ENCODE measurements around the gene TGFBR1. TPM values are rescaled to one million over a fixed set of nuclear protein-coding genes. Genes with fewer than 3 reads are reported as not detected.

Gene TGFBR1
- total RNA-seq, 2 donors from 2014 or later: 74.8 to 75.6 TPM

DNA sequence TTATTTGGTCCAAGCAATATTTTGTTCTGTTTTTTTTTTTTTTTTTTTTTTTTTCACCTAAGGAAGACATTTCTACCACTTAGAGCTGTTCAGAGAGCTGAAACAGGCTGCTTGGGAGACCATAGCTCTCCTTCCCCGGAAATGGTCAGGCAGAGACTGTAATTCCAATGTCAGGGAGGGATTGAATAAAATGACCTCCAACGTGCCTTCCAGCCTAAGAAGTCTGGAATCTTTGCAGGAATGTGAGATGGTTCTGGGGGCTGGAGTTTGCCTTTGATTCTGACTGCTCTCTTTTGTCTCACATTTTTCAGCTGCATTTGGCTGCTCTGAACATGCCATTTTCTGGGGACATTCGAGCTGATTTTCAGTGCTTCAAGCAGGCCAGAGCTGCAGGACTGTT, 38.3 kb upstream of the TGFBR1 start:
- peaks cover 3% of the 10 kb centered on the region for H3K4me1 Mint-ChIP-seq
- H3K4me3 Mint-ChIP-seq: no peak overlapping the region
- no peak overlapping the region for H3K27ac Mint-ChIP-seq
- Histone ChIP-seq H3K36me3 (ENCODE audit: control insufficient read depth, insufficient read depth, low read length) (no peaks in the 10 kb centered on the region), H3K27me3 (ENCODE audit: control insufficient read depth, insufficient read depth, low read length, poor library complexity, severe bottlenecking) (no peaks in the 10 kb centered on the region), H3K4me3 (ENCODE audit: low read length) (no peak overlapping the region), H3K9me3 (ENCODE audit: control insufficient read depth, low read length) (no peaks in the 10 kb centered on the region), H3K27ac (ENCODE audit: low read depth, low read length) (no peak overlapping the region), H3K9ac (ENCODE audit: extremely low read depth, low read length, poor library complexity, severe bottlenecking) (no peak overlapping the region), H3K4me1 (ENCODE audit: control insufficient read depth, insufficient read depth, low read length) (no peaks in the 10 kb centered on the region)
- no peaks in the 10 kb centered on the region for H3K27me3 Mint-ChIP-seq (ENCODE audit: insufficient read depth)
- H3K9me3 Mint-ChIP-seq: no peaks in the 10 kb centered on the region
- no peaks in the 10 kb centered on the region for H3K36me3 Mint-ChIP-seq (ENCODE audit: low read depth)
- no peak for DNase-seq
- no peak for TF ChIP-seq CTCF (conservative IDR thresholded peaks at IDR 0.05)
- 57 to 82% methylated on average over 1 to 3 of the region's 3 CpGs for WGBS, 2 experiments (ENCODE audit: insufficient coverage in 1 of 2, insufficient read length in 1 of 2)

GRCh38 chr9:99069075-99069474, 35.8 kb upstream of the TGFBR1 start:
- 78% methylated on average over 1 of the region's 1 CpG; no CpG with 5 or more reads in 1 of the 2 experiments for WGBS, 2 experiments (ENCODE audit: insufficient coverage in 1 of 2, insufficient read length in 1 of 2)
- TF ChIP-seq CTCF (conservative IDR thresholded peaks at IDR 0.05): no peak

GRCh38 chr9:99069546-99069945, 35.4 kb upstream of the TGFBR1 start:
- H3K4me3 Mint-ChIP-seq: no peak overlapping the region
- no peaks in the 10 kb centered on the region for H3K27me3 Mint-ChIP-seq (ENCODE audit: insufficient read depth)
- no peak overlapping the region for H3K27ac Mint-ChIP-seq
- no peak for TF ChIP-seq CTCF (conservative IDR thresholded peaks at IDR 0.05)
- no peaks in the 10 kb centered on the region for H3K9me3 ChIP-seq (ENCODE audit: control insufficient read depth, low read length)
- 96 to 98% methylated on average over 11 to 12 of the region's 12 CpGs for WGBS, 2 experiments (ENCODE audit: insufficient coverage in 1 of 2, insufficient read length in 1 of 2)
- no peaks in the 10 kb centered on the region for H3K36me3 Mint-ChIP-seq (ENCODE audit: low read depth)
- DNase-seq: no peak
- peaks cover 3% of the 10 kb centered on the region for H3K4me1 Mint-ChIP-seq
- H3K9me3 Mint-ChIP-seq: no peaks in the 10 kb centered on the region
- H3K4me1 ChIP-seq (ENCODE audit: control insufficient read depth, insufficient read depth, low read length): no peaks in the 10 kb centered on the region
- H3K27ac ChIP-seq (ENCODE audit: low read depth, low read length): no peak overlapping the region
- no peak overlapping the region for H3K4me3 ChIP-seq (ENCODE audit: low read length)
- H3K27me3 ChIP-seq (ENCODE audit: control insufficient read depth, insufficient read depth, low read length, poor library complexity, severe bottlenecking): no peaks in the 10 kb centered on the region
- no peak overlapping the region for H3K9ac ChIP-seq (ENCODE audit: extremely low read depth, low read length, poor library complexity, severe bottlenecking)
- H3K36me3 ChIP-seq (ENCODE audit: control insufficient read depth, insufficient read depth, low read length): no peaks in the 10 kb centered on the region

More at GRCh38 chr9:99069075-99069474, 35.8 kb upstream of the TGFBR1 start:
- H3K4me1 ChIP-seq (ENCODE audit: control insufficient read depth, insufficient read depth, low read length): no peaks in the 10 kb centered on the region
- no peak overlapping the region for H3K27ac Mint-ChIP-seq
- H3K27ac ChIP-seq (ENCODE audit: low read depth, low read length): no peak overlapping the region
- no peak for DNase-seq
- peaks cover 3% of the 10 kb centered on the region for H3K4me1 Mint-ChIP-seq
- H3K4me3 ChIP-seq (ENCODE audit: low read length): no peak overlapping the region
- no peak overlapping the region for H3K9ac ChIP-seq (ENCODE audit: extremely low read depth, low read length, poor library complexity, severe bottlenecking)
- no peak overlapping the region for H3K4me3 Mint-ChIP-seq
- no peaks in the 10 kb centered on the region for H3K36me3 Mint-ChIP-seq (ENCODE audit: low read depth)
- H3K36me3 ChIP-seq (ENCODE audit: control insufficient read depth, insufficient read depth, low read length): no peaks in the 10 kb centered on the region
- no peaks in the 10 kb centered on the region for H3K9me3 Mint-ChIP-seq
- no peaks in the 10 kb centered on the region for H3K27me3 ChIP-seq (ENCODE audit: control insufficient read depth, insufficient read depth, low read length, poor library complexity, severe bottlenecking)
- H3K9me3 ChIP-seq (ENCODE audit: control insufficient read depth, low read length): no peaks in the 10 kb centered on the region
- no peaks in the 10 kb centered on the region for H3K27me3 Mint-ChIP-seq (ENCODE audit: insufficient read depth)

Measured in endodermal cell (in vitro differentiated cells).